H9 (cell line): ENCODE results near the gene TRANK1. TPM values are rescaled to one million over a fixed set of nuclear protein-coding genes. Genes with fewer than 3 reads are reported as not detected.

Experiments used
- DNase-seq: peaks from one replicate; pipeline ENCODE4 v3.0.0-alpha.2; 2017
- H2AFZ ChIP-seq: one replicate; pipeline ENCODE4 v1.6.1; 2013; ENCODE audit warnings: mild to moderate bottlenecking, low read length, control low read depth, moderate library complexity
- H2AK5ac ChIP-seq: 2 replicates; pipeline ENCODE4 v1.6.1; 2013; ENCODE audit warnings: low read length, control low read depth, mixed read lengths; ENCODE audit not compliant: insufficient read length
- H2BK120ac ChIP-seq: one replicate; pipeline ENCODE4 v1.6.1; 2013; ENCODE audit warnings: low read depth, mild to moderate bottlenecking, low read length, control low read depth, inconsistent platforms; ENCODE audit not compliant: poor library complexity, severe bottlenecking
- H2BK12ac ChIP-seq: 2 replicates; pipeline ENCODE4 v1.6.1; 2013; ENCODE audit warnings: low read length, control low read depth, mixed read lengths, low read depth; ENCODE audit not compliant: insufficient read length
- H2BK15ac ChIP-seq: 2 replicates; pipeline ENCODE4 v1.6.1; 2013; ENCODE audit warnings: low read depth, low read length, control low read depth
- H2BK20ac ChIP-seq: one replicate; pipeline ENCODE4 v1.6.1; 2013; ENCODE audit warnings: low read depth, mild to moderate bottlenecking, low read length, control low read depth, inconsistent platforms; ENCODE audit not compliant: poor library complexity, severe bottlenecking
- H2BK5ac ChIP-seq: 2 replicates; pipeline ENCODE4 v1.6.1; 2013; ENCODE audit warnings: low read length, control low read depth, mixed read lengths; ENCODE audit not compliant: insufficient read length
- H3K14ac ChIP-seq: 2 replicates; pipeline ENCODE4 v1.6.1; 2013; ENCODE audit warnings: low read length, control low read depth; ENCODE audit not compliant: insufficient read depth
- H3K18ac ChIP-seq: 2 replicates; pipeline ENCODE4 v1.6.1; 2013; ENCODE audit warnings: low read depth, mild to moderate bottlenecking, mixed read lengths, low read length, control low read depth; ENCODE audit not compliant: insufficient read length
- H3K23ac ChIP-seq: 2 replicates; pipeline ENCODE4 v1.6.1; 2013; ENCODE audit warnings: low read length, control low read depth, mixed read lengths, low read depth; ENCODE audit not compliant: insufficient read length
- H3K23me2 ChIP-seq: 2 replicates; pipeline ENCODE4 v1.6.1; 2013; ENCODE audit warnings: low read depth, mild to moderate bottlenecking, mixed read lengths, low read length, control low read depth; ENCODE audit not compliant: insufficient read length, poor library complexity, severe bottlenecking
- H3K27ac ChIP-seq: 2 replicates; pipeline ENCODE4 v1.5.1; 2013; ENCODE audit warnings: low read length, control low read depth, mixed read lengths, low read depth; ENCODE audit not compliant: insufficient read length
- H3K27me3 ChIP-seq: 2 replicates; pipeline ENCODE4 v1.6.1; 2013; ENCODE audit warnings: low read length, control low read depth, inconsistent platforms; ENCODE audit not compliant: insufficient read depth
- H3K4ac ChIP-seq: 2 replicates; pipeline ENCODE4 v1.6.1; 2013; ENCODE audit warnings: low read depth, mild to moderate bottlenecking, control low read depth, inconsistent platforms, low read length, moderate library complexity
- H3K4me1 ChIP-seq: 2 replicates; pipeline ENCODE4 v1.6.1; 2013; ENCODE audit warnings: low read length, control low read depth, inconsistent platforms; ENCODE audit not compliant: insufficient read depth
- H3K4me2 ChIP-seq: 2 replicates; pipeline ENCODE4 v1.6.1; 2013; ENCODE audit warnings: low read length, control low read depth, mixed read lengths; ENCODE audit not compliant: insufficient read length, insufficient read depth
- H3K56ac ChIP-seq: 2 replicates; pipeline ENCODE4 v1.6.1; 2013; ENCODE audit warnings: low read depth, mild to moderate bottlenecking, mixed read lengths, low read length, control low read depth; ENCODE audit not compliant: insufficient read length
- H3K79me1 ChIP-seq: 2 replicates; pipeline ENCODE4 v1.6.1; 2013; ENCODE audit warnings: low read depth, mild to moderate bottlenecking, moderate library complexity, low read length, control low read depth, inconsistent platforms; ENCODE audit not compliant: insufficient read depth, poor library complexity, severe bottlenecking
- H3K79me2 ChIP-seq: 2 replicates; pipeline ENCODE4 v1.6.1; 2013; ENCODE audit warnings: low read length, control low read depth, inconsistent platforms; ENCODE audit not compliant: insufficient read depth
- H3K9ac ChIP-seq: 2 replicates; pipeline ENCODE4 v1.6.1; 2013; ENCODE audit warnings: low read length, control low read depth, mixed read lengths; ENCODE audit not compliant: insufficient read length; ENCODE audit errors: extremely low read depth
- H3K9me3 ChIP-seq: one replicate; pipeline ENCODE4 v1.6.1; 2013; ENCODE audit warnings: low read depth, low read length, inconsistent platforms; ENCODE audit not compliant: control insufficient read depth
- H3T11ph ChIP-seq: one replicate; pipeline ENCODE4 v1.6.1; 2013; ENCODE audit warnings: mild to moderate bottlenecking, low read length, control low read depth, inconsistent platforms
- H4K20me1 ChIP-seq: one replicate; pipeline ENCODE4 v1.6.1; 2013; ENCODE audit not compliant: control insufficient read depth, insufficient read length, insufficient read depth
- H4K5ac ChIP-seq: 2 replicates; pipeline ENCODE4 v1.6.1; 2013; ENCODE audit warnings: low read depth, mild to moderate bottlenecking, mixed read lengths, low read length, control low read depth; ENCODE audit not compliant: insufficient read length
- H4K8ac ChIP-seq: replicated peaks from 2 replicates; pipeline ENCODE4 v1.6.1; 2013; ENCODE audit warnings: low read length, control low read depth, mixed read lengths, low read depth; ENCODE audit not compliant: insufficient read length
- H4K91ac ChIP-seq: 2 replicates; pipeline ENCODE4 v1.6.1; 2013; ENCODE audit warnings: low read depth, mild to moderate bottlenecking, moderate library complexity, mixed read lengths, low read length, control low read depth; ENCODE audit not compliant: insufficient read length
- H3K27ac Mint-ChIP-seq, 3 experiments: 2 replicates in 2 of 3; 3 replicates in 1 of 3; pipeline ENCODE4 v1.8.0; 2020 to 2021; ENCODE audit warnings: mixed read lengths in 3 of 3, mild to moderate bottlenecking in 1 of 3, moderate library complexity in 1 of 3
- H3K27me3 Mint-ChIP-seq: 2 replicates; pipeline ENCODE4 v1.8.0; 2021; ENCODE audit warnings: low read depth, mild to moderate bottlenecking, moderate library complexity, mixed read lengths
- H3K36me3 Mint-ChIP-seq, 3 experiments: 2 replicates in 2 of 3; 3 replicates in 1 of 3; pipeline ENCODE4 v1.8.0; 2020 to 2021; ENCODE audit warnings: low read depth in 3 of 3, mixed read lengths in 3 of 3; ENCODE audit not compliant: insufficient read depth in 1 of 3
- H3K4me1 Mint-ChIP-seq, 2 experiments: 2 replicates each; pipeline ENCODE4 v1.8.0; 2020; ENCODE audit warnings: mixed read lengths in 2 of 2
- H3K4me3 Mint-ChIP-seq, 2 experiments: 2 replicates in 1 of 2; 3 replicates in 1 of 2; pipeline ENCODE4 v1.8.0; 2020 to 2021; ENCODE audit warnings: mild to moderate bottlenecking in 2 of 2, mixed read lengths in 2 of 2, moderate library complexity in 1 of 2
- H3K9me3 Mint-ChIP-seq, 2 experiments: 2 replicates in 1 of 2; 3 replicates in 1 of 2; pipeline ENCODE4 v1.8.0; 2020; ENCODE audit warnings: mild to moderate bottlenecking in 2 of 2, mixed read lengths in 2 of 2, moderate library complexity in 1 of 2
- WGBS: extraction: QIAGEN DNeasy Blood & Tissue Kit; methylation state at CpG from one replicate; pipeline ENCODE4 v1.1.7; 2013; ENCODE audit warnings: missing lambda C conversion rate, low lambda C conversion rate, mixed read lengths; ENCODE audit not compliant: insufficient read length; ENCODE audit errors: extremely low coverage; 5-methylcytosine and 5-hydroxymethylcytosine counted together
- total RNA-seq: library from RNA; stranded (reverse); gene quantifications from 2 replicates; pipeline ENCODE4 v1.2.1, GENCODE V29; 2021
- TF ChIP-seq, protein P1 (sequence below): fragments of 200-600 bp; sonication (generic); conservative IDR thresholded peaks from 3 replicates; pipeline ENCODE4 v1.8.0; 2021; ENCODE audit warnings: antibody characterized with exemption, mild to moderate bottlenecking

TRANK1 gene
- total RNA-seq, 1 experiment from 2014 or later, result 5.9 TPM

DNA sequence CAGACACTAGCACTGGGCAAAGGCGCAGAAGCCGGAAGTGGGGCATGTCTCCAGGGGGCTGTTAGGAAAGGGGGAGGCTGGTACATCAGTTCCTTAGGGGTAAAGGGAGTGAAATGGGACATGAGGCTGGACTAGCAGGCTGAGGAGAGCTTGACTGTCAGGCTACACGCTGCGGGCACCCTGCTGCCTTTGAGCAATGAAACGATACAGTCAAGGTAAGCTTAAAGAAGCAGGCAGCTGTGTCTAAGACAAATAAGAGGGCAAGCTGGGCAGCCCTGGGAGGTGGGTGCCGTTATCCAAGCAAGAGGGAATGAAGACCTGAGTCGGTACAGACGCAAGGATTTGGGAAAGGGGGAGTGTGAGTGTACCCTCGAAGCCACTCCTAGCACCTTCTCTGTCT is 129.5 kb downstream of the TRANK1 start:
- Mint-ChIP-seq H3K4me3 (no peak overlapping the region; a peak in 1 of 5 replicates), H3K4me1 (peaks cover 15 to 21% of the 10 kb centered on the region in 2 experiments), H3K9me3 (no peaks in the 10 kb centered on the region), H3K36me3 (no peaks in the 10 kb centered on the region), H3K27ac (no peak overlapping the region; a peak in 2 of 7 replicates), H3K27me3 (no peaks in the 10 kb centered on the region; the same call in none of the 2 replicates)
- Histone ChIP-seq H3K4me1 (no peaks in the 10 kb centered on the region), H4K20me1 (peaks cover 3% of the 10 kb centered on the region), H3K56ac (no peak overlapping the region), H3K18ac (no peak overlapping the region), H3K14ac (no peak overlapping the region), H3K27me3 (no peaks in the 10 kb centered on the region), H3K4me2 (no peak overlapping the region), H3K9me3 (no peaks in the 10 kb centered on the region), H3K23ac (no peak overlapping the region), H3K79me2 (no peaks in the 10 kb centered on the region), H4K5ac (no peak overlapping the region), H3K9ac (no peak overlapping the region), H3K4ac (no peak overlapping the region), H3T11ph (no peak overlapping the region), H4K91ac (no peak overlapping the region), H2BK12ac (no peak overlapping the region), H3K27ac (no peak overlapping the region), H3K23me2 (no peaks in the 10 kb centered on the region), H2BK15ac (no peak overlapping the region), H2BK5ac (no peak overlapping the region), H2BK20ac (no peak overlapping the region), H3K79me1 (no peaks in the 10 kb centered on the region), H4K8ac (no peak overlapping the region), H2BK120ac (no peak overlapping the region), H2AK5ac (no peak overlapping the region), H2AFZ (no peak overlapping the region)
- TF ChIP-seq, protein P1, sequence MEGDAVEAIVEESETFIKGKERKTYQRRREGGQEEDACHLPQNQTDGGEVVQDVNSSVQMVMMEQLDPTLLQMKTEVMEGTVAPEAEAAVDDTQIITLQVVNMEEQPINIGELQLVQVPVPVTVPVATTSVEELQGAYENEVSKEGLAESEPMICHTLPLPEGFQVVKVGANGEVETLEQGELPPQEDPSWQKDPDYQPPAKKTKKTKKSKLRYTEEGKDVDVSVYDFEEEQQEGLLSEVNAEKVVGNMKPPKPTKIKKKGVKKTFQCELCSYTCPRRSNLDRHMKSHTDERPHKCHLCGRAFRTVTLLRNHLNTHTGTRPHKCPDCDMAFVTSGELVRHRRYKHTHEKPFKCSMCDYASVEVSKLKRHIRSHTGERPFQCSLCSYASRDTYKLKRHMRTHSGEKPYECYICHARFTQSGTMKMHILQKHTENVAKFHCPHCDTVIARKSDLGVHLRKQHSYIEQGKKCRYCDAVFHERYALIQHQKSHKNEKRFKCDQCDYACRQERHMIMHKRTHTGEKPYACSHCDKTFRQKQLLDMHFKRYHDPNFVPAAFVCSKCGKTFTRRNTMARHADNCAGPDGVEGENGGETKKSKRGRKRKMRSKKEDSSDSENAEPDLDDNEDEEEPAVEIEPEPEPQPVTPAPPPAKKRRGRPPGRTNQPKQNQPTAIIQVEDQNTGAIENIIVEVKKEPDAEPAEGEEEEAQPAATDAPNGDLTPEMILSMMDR, result no peak
- DNase-seq, result no peak
- WGBS, result no CpG with 5 or more reads among the region's 9 CpGs
